Measurements from ENCODE around the gene FUBP1.
"Not testable (repeated sequence)": the region's sequence is repeated elsewhere in the genome, so short reads cannot be mapped to it uniquely, and the experiment has no call there.

FUBP1 gene

GRCh38 chr1:77978969-77979876 lies at the start of gene FUBP1:
Gene FUBP1, minus strand, starts transcription at chr1:77979072. Its CDS starts 68 bp downstream, at chr1:77979004.
- TF ChIP-seq ZFX (IDR thresholded peaks at IDR 0.05) (no peak), CTCF (conservative IDR thresholded peaks at IDR 0.05) (peak; percentile 89)
- H3K27ac ChIP-seq, result peak within 1 kb of the TSS; percentile 98

- H3K27ac ChIP-seq, result not testable (repeated sequence)
Measured at GRCh38 chr1:78021134-78021533, 42.3 kb upstream of the FUBP1 start.

- no peak overlapping the region for H3K27ac ChIP-seq
- no peak for TF ChIP-seq ZFX (IDR thresholded peaks at IDR 0.05)
- no peak for TF ChIP-seq CTCF (conservative IDR thresholded peaks at IDR 0.05)
Measured at GRCh38 chr1:78019024-78019423, 40.2 kb upstream of the FUBP1 start.

- H3K27ac ChIP-seq, result no peak overlapping the region
- TF ChIP-seq CTCF (conservative IDR thresholded peaks at IDR 0.05) (no peak), ZFX (IDR thresholded peaks at IDR 0.05) (no peak)
Measured at GRCh38 chr1:78015148-78015547, 36.3 kb upstream of the FUBP1 start.

GRCh38 chr1:78011050-78011449 lies 32.2 kb upstream of the FUBP1 start:
- TF ChIP-seq ZFX (IDR thresholded peaks at IDR 0.05) (no peak), CTCF (conservative IDR thresholded peaks at IDR 0.05) (no peak)
- H3K27ac ChIP-seq, result no peak overlapping the region

GRCh38 chr1:78009836-78010235 lies 31.0 kb upstream of the FUBP1 start:
- H3K27ac ChIP-seq, result no peak overlapping the region
- no peak for TF ChIP-seq CTCF (conservative IDR thresholded peaks at IDR 0.05)
- no peak for TF ChIP-seq ZFX (IDR thresholded peaks at IDR 0.05)

- H3K27ac ChIP-seq, result no peak overlapping the region
- TF ChIP-seq ZFX (IDR thresholded peaks at IDR 0.05), result no peak
- no peak for TF ChIP-seq CTCF (conservative IDR thresholded peaks at IDR 0.05)
Measured at GRCh38 chr1:78009276-78009675, 30.4 kb upstream of the FUBP1 start.

All from C4-2B (cell line).